Measurements from ENCODE around the gene SLC12A5. TPM values are rescaled to one million over a fixed set of nuclear protein-coding genes. Genes with fewer than 3 reads are reported as not detected.

The SLC12A5 gene
- total RNA-seq, 6 experiments from 2014 or later = 0.32 to 0.91 (median 0.64) TPM; not detected in 3

DNA sequence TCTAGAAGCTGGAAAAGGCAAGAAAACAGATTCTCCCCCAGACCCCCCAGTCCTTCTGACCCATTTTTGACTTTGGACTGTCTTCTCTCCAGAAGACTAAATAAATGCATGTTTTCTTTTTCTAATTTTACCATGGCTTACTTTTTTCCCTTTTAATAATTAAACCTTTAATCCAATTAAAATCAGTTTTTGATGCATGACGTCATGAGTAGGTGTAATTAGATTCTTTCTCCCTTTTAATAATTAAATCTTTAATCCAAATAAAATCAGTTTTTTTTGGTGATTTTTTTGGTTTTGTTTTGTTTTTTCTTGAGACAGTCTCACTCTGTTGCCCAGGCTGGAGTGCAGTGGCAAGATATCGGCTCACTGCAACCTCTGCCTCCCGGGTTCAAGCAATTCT lies 73.9 kb downstream of the SLC12A5 start:
- H3K4me3 ChIP-seq = no peak overlapping the region
- ATAC-seq = no peak
- peaks cover 0 to 4% of the 10 kb centered on the region in 2 donors for H3K27me3 ChIP-seq
- intact Hi-C loops (cut with DNase I) = no loop called here
- 42% methylated on average over 3 of the region's 3 CpGs for WGBS (ENCODE audit: insufficient coverage, low coverage, low lambda C conversion rate, missing lambda C conversion rate)
- TF ChIP-seq, protein P1, sequence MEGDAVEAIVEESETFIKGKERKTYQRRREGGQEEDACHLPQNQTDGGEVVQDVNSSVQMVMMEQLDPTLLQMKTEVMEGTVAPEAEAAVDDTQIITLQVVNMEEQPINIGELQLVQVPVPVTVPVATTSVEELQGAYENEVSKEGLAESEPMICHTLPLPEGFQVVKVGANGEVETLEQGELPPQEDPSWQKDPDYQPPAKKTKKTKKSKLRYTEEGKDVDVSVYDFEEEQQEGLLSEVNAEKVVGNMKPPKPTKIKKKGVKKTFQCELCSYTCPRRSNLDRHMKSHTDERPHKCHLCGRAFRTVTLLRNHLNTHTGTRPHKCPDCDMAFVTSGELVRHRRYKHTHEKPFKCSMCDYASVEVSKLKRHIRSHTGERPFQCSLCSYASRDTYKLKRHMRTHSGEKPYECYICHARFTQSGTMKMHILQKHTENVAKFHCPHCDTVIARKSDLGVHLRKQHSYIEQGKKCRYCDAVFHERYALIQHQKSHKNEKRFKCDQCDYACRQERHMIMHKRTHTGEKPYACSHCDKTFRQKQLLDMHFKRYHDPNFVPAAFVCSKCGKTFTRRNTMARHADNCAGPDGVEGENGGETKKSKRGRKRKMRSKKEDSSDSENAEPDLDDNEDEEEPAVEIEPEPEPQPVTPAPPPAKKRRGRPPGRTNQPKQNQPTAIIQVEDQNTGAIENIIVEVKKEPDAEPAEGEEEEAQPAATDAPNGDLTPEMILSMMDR (IDR thresholded peaks at IDR 0.05) = no peak
- no peak for TF ChIP-seq POLR2A (IDR thresholded peaks at IDR 0.05)
- H3K36me3 ChIP-seq = no peaks in the 10 kb centered on the region
- H3K4me1 ChIP-seq = no peaks in the 10 kb centered on the region
- no peak overlapping the region for H3K27ac ChIP-seq
- no peak for DNase-seq
- no peaks in the 10 kb centered on the region for H3K9me3 ChIP-seq

DNA sequence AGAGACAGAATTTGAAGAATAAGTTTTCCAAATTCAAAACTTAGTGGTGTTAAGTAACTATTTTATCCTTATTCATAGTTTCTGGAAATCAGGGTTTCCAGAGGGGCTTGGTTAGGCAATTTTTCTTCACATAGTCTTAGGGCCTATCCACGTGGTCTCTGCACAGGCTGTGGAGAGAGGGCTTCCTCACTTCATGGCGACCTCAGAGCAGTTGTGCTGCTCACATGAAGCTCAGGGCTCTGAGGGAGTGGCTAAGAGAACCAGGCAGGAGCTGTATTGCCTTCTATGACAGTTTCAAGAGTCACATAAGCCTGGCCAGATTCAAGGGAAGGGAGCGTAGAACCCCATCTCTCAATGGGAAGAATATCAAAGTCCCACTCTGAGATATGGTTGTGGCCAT lies 75.2 kb downstream of the SLC12A5 start:
- peaks cover 0 to 4% of the 10 kb centered on the region in 2 donors for H3K27me3 ChIP-seq
- H3K4me3 ChIP-seq = no peak overlapping the region
- H3K4me1 ChIP-seq = no peaks in the 10 kb centered on the region
- no peak for ATAC-seq
- intact Hi-C loops (cut with DNase I) = no loop called here
- no peak for DNase-seq
- H3K27ac ChIP-seq = no peak overlapping the region
- no peaks in the 10 kb centered on the region for H3K36me3 ChIP-seq
- H3K9me3 ChIP-seq = no peaks in the 10 kb centered on the region
- 25% methylated on average over 2 of the region's 3 CpGs for WGBS (ENCODE audit: insufficient coverage, low coverage, low lambda C conversion rate, missing lambda C conversion rate)
- TF ChIP-seq, protein P1 (IDR thresholded peaks at IDR 0.05) = no peak
- TF ChIP-seq POLR2A (IDR thresholded peaks at IDR 0.05) = no peak

DNA sequence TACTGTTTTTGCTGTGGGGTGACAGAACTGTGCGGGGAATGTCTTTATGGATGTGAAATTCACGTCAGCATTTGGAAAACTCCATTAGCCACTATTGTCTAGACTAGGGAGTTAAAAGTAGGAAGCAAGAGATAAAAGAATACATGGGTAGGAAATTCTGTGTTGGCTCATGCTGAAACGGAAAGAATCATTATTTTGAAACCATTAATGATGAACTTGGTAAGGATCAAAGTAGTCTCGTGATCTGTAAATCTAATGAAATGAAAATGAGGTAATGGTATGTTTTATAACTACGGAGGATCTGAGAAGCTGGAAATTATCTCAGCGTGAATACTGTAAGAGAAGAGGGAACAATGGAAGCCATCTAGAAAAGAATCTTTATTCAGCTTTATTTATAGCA lies 78.0 kb downstream of the SLC12A5 start:
- Histone ChIP-seq H3K27ac (no peak overlapping the region), H3K27me3 (no peaks in the 10 kb centered on the region), H3K36me3 (no peaks in the 10 kb centered on the region), H3K4me1 (no peaks in the 10 kb centered on the region), H3K9me3 (no peaks in the 10 kb centered on the region), H3K4me3 (no peak overlapping the region)
- no peak for ATAC-seq
- DNase-seq = no peak
- TF ChIP-seq, protein P1 (IDR thresholded peaks at IDR 0.05) = no peak
- TF ChIP-seq POLR2A (IDR thresholded peaks at IDR 0.05) = no peak
- intact Hi-C loops (cut with DNase I) = no loop called here
- WGBS (ENCODE audit: insufficient coverage, low coverage, low lambda C conversion rate, missing lambda C conversion rate) = 45% methylated on average over 6 of the region's 6 CpGs

DNA sequence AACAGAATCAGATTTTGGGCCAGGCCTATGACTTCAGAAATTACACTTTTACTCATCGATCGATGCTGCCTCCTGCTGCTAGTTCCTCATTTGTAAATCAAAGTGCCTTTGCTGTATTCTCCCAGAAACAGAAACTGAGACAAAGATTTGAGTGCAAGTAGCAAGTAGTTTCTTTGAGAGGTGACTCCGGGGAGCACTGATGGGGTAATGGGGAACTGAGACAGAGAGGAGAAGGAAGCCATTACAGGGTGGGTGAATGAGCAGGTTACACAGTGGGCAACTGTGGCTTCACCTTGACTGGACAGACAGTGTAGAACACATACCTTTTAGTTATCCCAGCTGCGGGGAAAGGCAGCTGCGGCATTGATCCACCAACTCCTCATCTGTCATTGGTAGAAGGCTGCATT lies 79.4 kb downstream of the SLC12A5 start:
- Histone ChIP-seq H3K36me3 (no peaks in the 10 kb centered on the region), H3K9me3 (no peaks in the 10 kb centered on the region), H3K4me1 (no peaks in the 10 kb centered on the region), H3K27ac (no peak overlapping the region), H3K27me3 (no peaks in the 10 kb centered on the region), H3K4me3 (no peak overlapping the region)
- ATAC-seq (peak in 2 of 4 donors; percentile 18 to 37), DNase-seq (no peak)
- intact Hi-C loops (cut with DNase I) = no loop called here
- TF ChIP-seq, protein P1 (IDR thresholded peaks at IDR 0.05) = no peak
- no peak for TF ChIP-seq POLR2A (IDR thresholded peaks at IDR 0.05)
- 55% methylated on average over 5 of the region's 5 CpGs for WGBS (ENCODE audit: insufficient coverage, low coverage, low lambda C conversion rate, missing lambda C conversion rate)

GRCh38 chr20:46108976-46109375 lies 80.0 kb downstream of the SLC12A5 start:
- intact Hi-C loops (cut with DNase I) = no loop called here
- Histone ChIP-seq H3K4me1 (no peaks in the 10 kb centered on the region), H3K36me3 (no peaks in the 10 kb centered on the region), H3K9me3 (no peaks in the 10 kb centered on the region), H3K27ac (no peak overlapping the region), H3K27me3 (no peaks in the 10 kb centered on the region), H3K4me3 (no peak overlapping the region)
- ATAC-seq (no peak), DNase-seq (no peak)
- TF ChIP-seq, protein P1 (IDR thresholded peaks at IDR 0.05) = no peak
- no peak for TF ChIP-seq POLR2A (IDR thresholded peaks at IDR 0.05)
- WGBS (ENCODE audit: insufficient coverage, low coverage, low lambda C conversion rate, missing lambda C conversion rate) = 80% methylated on average over 6 of the region's 14 CpGs

All from right lobe of liver (tissue), 6 donors.